SK-MEL-5 (cell line): ENCODE measurements around the gene DBNDD1. TPM values are rescaled to one million over a fixed set of nuclear protein-coding genes. Genes with fewer than 3 reads are reported as not detected.
"Not testable (repeated sequence)": the region's sequence is repeated elsewhere in the genome, so short reads cannot be mapped to it uniquely, and the experiment has no call there.

ENCODE experiments used
- DNase-seq: peaks from one replicate; pipeline ENCODE4 v3.0.0-alpha.2; 2016; ENCODE audit warnings: low read depth, low spot score
- in situ Hi-C: cut with HindIII; loops from 2 replicates; pipeline ENCODE4 v1.10.0; 2016; ENCODE audit warnings: low sequenced_read_pairs, high pct_unique_total_duplicates, low pct_unique_long_range_greater_than_20kb
- total RNA-seq: library from RNA; depleted of rRNA; stranded (reverse); fragments of >200 nt; shearing (Covaris generic); gene quantifications from 2 replicates; pipeline ENCODE4 v1.2.3, GENCODE V29; 2014

Gene DBNDD1
- total RNA-seq, 1 experiment from 2014 or later = 23.1 TPM

- in situ Hi-C loops = no loop called here
- peak; percentile 42 for DNase-seq
Observed at GRCh38 chr16:90019543-90020259, 445 bp upstream of the DBNDD1 start.

- no peak for DNase-seq
- in situ Hi-C loops = no loop called here
Observed at GRCh38 chr16:90018297-90018651, 982 bp downstream of the DBNDD1 start.

- in situ Hi-C loops = no loop called here
Observed at GRCh38 chr16:90016339-90016950, 2.8 kb downstream of the DBNDD1 start.

GRCh38 chr16:90015586-90016338 lies 3.5 kb downstream of the DBNDD1 start:
- DNase-seq = no peak
- in situ Hi-C loops = no loop called here

More at GRCh38 chr16:90016339-90016950, 2.8 kb downstream of the DBNDD1 start:
- DNase-seq = no peak

- no peak for DNase-seq
- in situ Hi-C loops = no loop called here
Observed at GRCh38 chr16:90012991-90013745, 6.1 kb downstream of the DBNDD1 start.

GRCh38 chr16:90011908-90012501 lies 7.3 kb downstream of the DBNDD1 start:
- no peak for DNase-seq
- in situ Hi-C loops = no loop called here

- no peak for DNase-seq
- in situ Hi-C loops = no loop called here
Observed at GRCh38 chr16:90011508-90011819, 7.8 kb downstream of the DBNDD1 start.

- no peak for DNase-seq
- in situ Hi-C loops = no loop called here
Observed at GRCh38 chr16:90010676-90011507, 8.4 kb downstream of the DBNDD1 start.

GRCh38 chr16:90009172-90009899 lies 9.9 kb downstream of the DBNDD1 start:
- DNase-seq = no peak
- in situ Hi-C loops = no loop called here

GRCh38 chr16:90008708-90009145 lies 10.5 kb downstream of the DBNDD1 start:
- DNase-seq = no peak
- in situ Hi-C loops = no loop called here

GRCh38 chr16:90007635-90008234 lies 11.5 kb downstream of the DBNDD1 start:
- in situ Hi-C loops, DNase-seq: not testable (repeated sequence)

- DNase-seq = no peak
- in situ Hi-C loops = no loop called here
Observed at GRCh38 chr16:90007015-90007414, 12.2 kb downstream of the DBNDD1 start.

- in situ Hi-C loops = no loop called here
Observed at GRCh38 chr16:90005956-90006663, 13.1 kb downstream of the DBNDD1 start.

GRCh38 chr16:90004577-90004976 lies 14.7 kb downstream of the DBNDD1 start:
- in situ Hi-C loops = no loop called here
- DNase-seq = peak; percentile 16

More at GRCh38 chr16:90005956-90006663, 13.1 kb downstream of the DBNDD1 start:
- DNase-seq = no peak

- in situ Hi-C loops = no loop called here
- DNase-seq = no peak
Observed at GRCh38 chr16:90002759-90003158, 16.5 kb downstream of the DBNDD1 start.
